Measurements from ENCODE around the gene CIRBP.

- TF ChIP-seq SRSF9 (IDR thresholded peaks at IDR 0.05; ENCODE audit: borderline replicate concordance, low read depth, low read length) (no peak), CEBPB (tag; IDR thresholded peaks at IDR 0.05) (no peak)
Observed at GRCh38 chr19:1219786-1220476, 49.2 kb upstream of the CIRBP start.

All from K562 (cell line).